ENCODE results near the gene PAK4.
"Not testable (repeated sequence)": the region's sequence is repeated elsewhere in the genome, so short reads cannot be mapped to it uniquely, and the experiment has no call there.

The PAK4 gene

DNA sequence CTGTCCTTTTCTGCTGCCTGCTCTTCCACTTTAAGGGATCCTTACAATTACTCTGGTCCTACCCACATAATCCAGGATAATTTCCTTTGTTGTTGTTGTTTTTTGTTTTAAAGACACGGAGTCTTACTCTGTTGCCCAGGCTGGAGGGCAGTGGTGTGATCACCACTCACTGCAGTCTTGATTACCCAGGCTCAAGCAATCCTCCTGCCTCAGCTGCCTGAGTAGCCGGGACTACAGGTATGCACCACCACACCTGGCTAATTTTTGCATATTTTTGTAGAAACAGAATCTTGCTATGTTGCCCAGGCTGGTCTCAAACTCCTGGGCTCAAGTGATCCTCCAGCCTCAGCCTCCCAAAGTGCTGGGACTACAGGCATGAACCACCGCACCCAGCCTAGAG lies 89.7 kb downstream of the PAK4 start:
- DNase-seq, result not testable (repeated sequence)

DNA sequence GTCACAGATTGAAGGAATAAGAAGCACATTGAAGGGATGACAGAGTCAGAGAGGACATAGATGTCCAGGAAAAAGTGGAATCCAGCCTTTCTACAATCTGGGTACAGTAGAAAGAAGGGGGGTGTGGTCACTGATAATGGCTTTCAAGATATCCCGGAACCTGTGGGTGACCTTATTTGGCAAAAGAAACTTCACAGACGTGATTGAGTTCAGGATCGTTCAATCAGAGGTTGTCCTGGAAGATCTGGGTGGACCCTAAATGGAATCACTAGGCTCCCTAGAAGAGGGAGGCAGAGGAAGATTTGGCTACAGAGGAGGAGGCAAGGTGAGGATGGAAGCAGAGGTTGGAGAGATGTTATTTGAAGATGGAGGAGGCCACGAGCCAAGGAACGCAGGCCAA lies 91.5 kb downstream of the PAK4 start:
- no peak for DNase-seq

DNA sequence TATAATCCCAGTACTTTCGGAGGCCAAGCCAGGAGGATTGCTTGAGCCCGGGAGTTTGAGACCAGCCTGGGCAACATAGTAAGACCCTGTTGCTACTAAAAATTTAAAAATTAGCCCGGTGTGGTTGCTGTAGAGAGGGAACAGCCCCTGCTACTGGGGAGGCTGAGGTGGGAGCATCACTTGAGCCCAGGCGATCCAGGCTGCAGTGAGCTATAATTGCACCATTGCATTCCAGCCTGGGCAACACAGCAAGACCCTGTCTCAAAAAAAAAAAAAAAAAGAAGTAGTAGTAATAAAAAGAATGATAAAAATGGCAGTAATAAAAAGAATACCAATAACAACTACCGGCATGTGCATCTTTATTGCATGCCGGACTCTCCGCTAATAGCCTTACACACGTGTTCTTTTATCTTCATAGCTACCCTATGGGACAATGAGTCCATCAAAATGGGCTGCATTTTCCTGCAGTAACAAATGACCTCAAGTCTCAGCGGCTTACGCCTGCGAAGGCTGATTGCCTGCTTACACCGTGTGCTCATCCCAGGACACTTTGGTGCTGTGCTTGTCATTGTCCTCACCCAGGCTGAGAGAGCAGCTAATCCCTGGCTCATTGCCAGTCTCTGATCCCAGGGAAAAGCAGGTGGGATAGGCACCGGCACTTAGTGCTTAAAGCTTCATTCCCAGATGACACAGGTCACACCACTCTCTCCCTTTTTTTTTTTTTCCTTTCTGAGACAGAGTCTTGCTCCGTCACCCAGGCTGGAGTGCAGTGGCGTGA lies 92.8 kb downstream of the PAK4 start:
- DNase-seq, result no peak

DNA sequence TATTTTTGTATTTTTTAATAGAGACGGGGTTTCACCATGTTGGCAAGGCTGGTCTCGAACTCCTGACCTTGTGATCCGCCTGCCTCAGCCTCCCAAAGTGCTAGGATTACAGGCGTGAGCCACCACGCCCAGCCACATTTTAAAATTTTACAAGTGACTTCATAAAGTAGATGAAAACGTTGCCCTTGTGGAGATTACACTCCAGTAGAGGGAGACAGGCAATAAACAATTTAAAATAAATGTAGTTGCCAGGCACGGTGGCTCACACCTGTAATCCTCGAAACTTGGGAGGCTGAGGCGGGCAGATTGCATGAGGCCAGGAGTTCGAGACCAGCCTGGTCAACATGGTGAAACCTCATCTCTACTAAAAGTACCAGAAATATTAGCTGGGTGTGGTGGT lies 93.5 kb downstream of the PAK4 start:
- not testable (repeated sequence) for DNase-seq

DNA sequence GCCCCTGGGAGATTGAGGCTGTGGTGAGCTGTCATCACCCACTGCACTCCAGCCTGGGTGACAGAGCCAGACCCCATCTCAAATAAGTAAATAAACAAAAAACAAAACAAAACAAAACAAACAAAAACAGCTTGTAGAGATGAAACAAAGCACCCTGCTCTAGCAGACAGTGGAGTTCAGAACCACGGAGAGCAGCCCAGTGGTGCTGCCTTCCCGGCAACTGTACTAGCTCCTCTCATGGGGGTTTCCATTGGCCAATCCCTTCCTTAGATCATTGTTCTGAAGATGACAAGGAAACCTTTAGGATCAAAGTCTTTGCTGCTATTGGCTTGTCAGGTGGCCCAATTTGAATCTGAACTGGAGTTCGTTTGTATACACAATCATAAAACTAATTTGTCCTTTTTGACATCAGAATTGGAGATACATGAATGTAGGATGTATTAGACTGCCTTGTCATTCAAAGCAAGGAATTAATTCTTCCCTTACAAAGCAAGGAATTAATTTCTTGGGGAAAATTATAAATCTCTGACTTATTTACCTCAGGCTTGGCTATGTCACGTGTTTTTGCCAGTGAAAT lies 98.2 kb downstream of the PAK4 start:
- no peak for DNase-seq

DNA sequence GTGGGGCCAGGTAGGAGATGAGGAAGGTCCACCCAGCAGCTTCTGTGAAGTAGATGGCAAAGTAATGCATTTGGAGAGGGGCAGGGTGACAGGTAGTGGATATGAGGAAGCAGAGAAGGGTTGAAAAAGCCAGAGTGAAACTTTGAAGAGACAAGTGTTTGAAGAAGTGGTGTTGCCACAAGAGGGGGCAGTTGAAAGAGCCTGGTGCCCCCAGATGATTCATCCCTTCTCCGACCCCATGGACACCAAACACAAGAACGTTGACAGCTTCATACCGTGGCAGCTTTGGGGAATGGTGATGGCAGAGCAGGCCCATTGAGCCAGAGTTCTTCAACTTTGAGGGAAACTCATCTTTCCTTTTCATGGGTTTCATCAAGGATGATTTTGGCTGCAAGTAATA lies 99.3 kb downstream of the PAK4 start:
- no peak for DNase-seq

Data from NCI-H2227 treated with DMSO at 0.1 percent for 48 hours (cell line).